ENCODE results near the gene PIGS.

GRCh38 chr17:28533091-28533807, 38.1 kb downstream of the PIGS start:
- TF ChIP-seq CTCF (IDR thresholded peaks at IDR 0.05): no peak
- no peak for TF ChIP-seq POLR2A (IDR thresholded peaks at IDR 0.05)

Measured in breast epithelium (tissue), 3 donors.